Stimulated activated naive B cell treated with anti-CD40 and anti-IgM and Interleukin-4, amounts not matched to agents 10 μg/mL and 1 μg/mL and 100 μg/mL, for 72 hours (primary cell): ENCODE data around the gene CALD1.

Experiments
- ATAC-seq, 2 donors: fragments of 150-1000 bp; cut with Tn5 transposase; replicated peaks; 2 replicates each; pipeline ENCODE4 v1.10.0; 2021; ENCODE audit warnings: moderate library complexity in 1 of 2
- DNase-seq: peaks from one replicate; pipeline ENCODE4 v3.0.0; 2021
- H3K27ac Mint-ChIP-seq: one replicate; pipeline ENCODE4 v1.8.0; 2022; ENCODE audit warnings: mild to moderate bottlenecking, mixed read lengths
- H3K27me3 Mint-ChIP-seq, 2 donors: one replicate each; pipeline ENCODE4 v1.8.0; 2022; ENCODE audit warnings: mixed read lengths in 2 of 2
- H3K36me3 Mint-ChIP-seq, 2 donors: one replicate each; pipeline ENCODE4 v1.8.0; 2022; ENCODE audit warnings: mixed read lengths in 2 of 2, mild to moderate bottlenecking in 1 of 2
- H3K4me1 Mint-ChIP-seq, 2 donors: one replicate each; pipeline ENCODE4 v1.8.0; 2022; ENCODE audit warnings: mixed read lengths in 2 of 2, mild to moderate bottlenecking in 1 of 2
- H3K4me3 Mint-ChIP-seq, 2 donors: one replicate each; pipeline ENCODE4 v1.8.0; 2022; ENCODE audit warnings: mild to moderate bottlenecking in 2 of 2, mixed read lengths in 2 of 2, moderate library complexity in 1 of 2
- H3K9me3 Mint-ChIP-seq, 2 donors: one replicate each; pipeline ENCODE4 v1.8.0; 2022; ENCODE audit warnings: mixed read lengths in 2 of 2, mild to moderate bottlenecking in 1 of 2

CALD1 gene

DNA sequence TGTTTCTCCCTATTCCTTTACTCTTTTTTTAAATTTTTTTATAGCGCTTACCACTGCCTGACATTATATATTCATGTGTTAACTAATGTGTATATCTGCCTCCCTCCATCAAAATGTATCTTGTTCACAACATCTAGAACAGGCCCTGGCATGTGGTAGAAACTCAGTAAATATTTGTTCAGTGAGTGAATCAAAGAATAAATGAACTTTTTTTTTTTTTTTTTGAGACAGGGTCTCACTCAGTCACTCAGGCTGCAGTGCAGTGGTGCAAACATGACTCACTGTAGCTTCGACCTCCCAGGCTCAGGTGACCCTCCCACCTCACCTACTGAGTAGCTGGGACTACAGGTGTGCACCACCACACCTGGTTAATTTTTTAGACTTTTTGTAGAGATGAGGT lies 7.5 kb upstream of the CALD1 start:
- Mint-ChIP-seq H3K4me1 (peaks cover 20 to 34% of the 10 kb centered on the region in 2 donors), H3K27ac (no peak overlapping the region), H3K9me3 (no peaks in the 10 kb centered on the region), H3K4me3 (no peak overlapping the region), H3K36me3 (no peaks in the 10 kb centered on the region), H3K27me3 (no peaks in the 10 kb centered on the region)
- DNase-seq, result no peak
- no peak for ATAC-seq

DNA sequence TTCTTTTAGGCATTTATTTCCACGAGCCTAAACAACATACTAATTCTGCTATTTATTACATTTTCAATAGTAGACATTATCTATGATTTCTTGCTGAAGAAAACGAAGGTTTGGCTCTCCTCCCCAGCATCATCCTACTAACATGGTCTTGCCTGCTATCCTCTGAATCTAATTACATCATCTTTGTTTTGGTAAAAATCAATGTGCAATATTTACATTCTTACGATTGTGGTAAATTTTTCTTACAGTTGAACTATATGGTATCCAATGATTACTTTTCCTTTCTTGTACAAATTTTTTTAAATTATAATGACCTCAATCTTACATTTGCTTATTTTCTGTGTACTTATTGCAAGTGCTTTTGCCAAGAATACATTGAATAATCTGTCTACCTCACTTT lies 7.0 kb upstream of the CALD1 start:
- Mint-ChIP-seq H3K9me3 (no peaks in the 10 kb centered on the region), H3K4me3 (no peak overlapping the region), H3K4me1 (peaks cover 16 to 29% of the 10 kb centered on the region in 2 donors), H3K36me3 (no peaks in the 10 kb centered on the region), H3K27me3 (no peaks in the 10 kb centered on the region), H3K27ac (no peak overlapping the region)
- ATAC-seq, result no peak
- DNase-seq, result no peak

DNA sequence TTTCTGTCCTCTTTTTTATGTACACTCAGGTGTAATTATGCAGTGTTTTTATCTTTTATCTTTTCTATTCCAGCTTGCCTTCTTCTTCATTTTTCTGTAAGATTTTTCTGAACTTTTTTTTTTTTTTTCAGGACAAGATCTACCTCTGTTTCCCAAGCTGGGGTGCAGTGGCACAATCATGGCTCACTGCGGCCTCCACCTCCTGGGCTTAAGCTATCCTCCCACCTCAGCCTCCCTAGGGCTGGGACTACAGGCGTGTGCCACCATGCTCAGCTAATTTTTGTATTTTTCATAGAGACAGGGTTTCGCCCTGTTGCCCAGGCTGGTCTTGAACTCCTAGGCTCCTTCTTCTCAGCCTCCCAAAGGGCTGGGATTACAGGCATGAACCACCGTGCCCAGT lies 6.3 kb upstream of the CALD1 start:
- DNase-seq (no peak), ATAC-seq (no peak)
- H3K4me3 Mint-ChIP-seq, result no peak overlapping the region
- no peak overlapping the region for H3K27ac Mint-ChIP-seq
- H3K36me3 Mint-ChIP-seq, result no peaks in the 10 kb centered on the region
- peaks cover 10 to 22% of the 10 kb centered on the region in 2 donors for H3K4me1 Mint-ChIP-seq
- no peaks in the 10 kb centered on the region for H3K9me3 Mint-ChIP-seq
- H3K27me3 Mint-ChIP-seq, result no peaks in the 10 kb centered on the region

DNA sequence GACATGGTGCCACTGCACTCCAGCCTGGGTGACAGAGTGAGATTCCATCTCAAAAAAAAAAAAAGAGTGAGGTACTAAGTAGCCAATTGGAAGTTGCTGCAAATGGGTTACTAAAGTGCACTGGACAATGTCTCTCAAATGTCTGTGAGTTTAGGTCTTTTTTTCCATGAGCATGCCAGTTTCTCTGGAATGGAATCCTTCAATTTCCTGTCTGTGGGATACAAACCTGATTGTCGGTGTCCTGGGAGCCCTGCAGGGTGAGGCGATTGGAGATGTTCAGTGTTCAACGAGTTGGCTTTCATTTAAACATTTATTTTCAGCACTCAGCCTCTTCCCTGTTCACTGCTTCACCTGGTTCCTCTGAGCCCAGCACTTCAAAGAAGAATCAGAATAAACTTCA lies 5.3 kb upstream of the CALD1 start:
- Mint-ChIP-seq H3K4me3 (no peak overlapping the region), H3K27ac (no peak overlapping the region), H3K27me3 (no peaks in the 10 kb centered on the region), H3K9me3 (no peaks in the 10 kb centered on the region), H3K4me1 (peaks cover 7 to 17% of the 10 kb centered on the region in 2 donors), H3K36me3 (no peaks in the 10 kb centered on the region)
- ATAC-seq, result no peak
- DNase-seq, result no peak

DNA sequence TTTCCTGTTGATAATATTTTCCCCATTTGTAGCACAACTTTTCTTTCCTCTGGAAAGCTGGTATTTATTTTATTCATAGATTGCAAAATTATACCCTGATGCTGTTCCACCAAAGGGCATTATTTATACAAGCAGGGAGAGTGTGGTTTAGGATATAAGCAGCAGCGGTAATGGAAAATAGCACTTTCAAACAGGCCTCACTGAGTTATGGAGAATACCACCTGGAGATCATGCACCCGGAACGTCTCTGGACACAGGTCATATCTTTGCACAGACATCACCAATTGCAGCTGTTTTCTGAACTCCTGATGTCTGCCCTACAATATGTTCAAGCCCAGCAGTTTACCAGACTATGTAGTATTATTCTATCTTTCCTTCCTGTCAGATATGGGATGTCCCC lies 2.0 kb upstream of the CALD1 start:
- ATAC-seq, result no peak
- Mint-ChIP-seq H3K4me3 (no peak overlapping the region), H3K27ac (no peak overlapping the region), H3K27me3 (peaks cover 0 to 5% of the 10 kb centered on the region in 2 donors), H3K36me3 (no peaks in the 10 kb centered on the region), H3K4me1 (peaks cover 0 to 6% of the 10 kb centered on the region in 2 donors), H3K9me3 (no peaks in the 10 kb centered on the region)
- no peak for DNase-seq

DNA sequence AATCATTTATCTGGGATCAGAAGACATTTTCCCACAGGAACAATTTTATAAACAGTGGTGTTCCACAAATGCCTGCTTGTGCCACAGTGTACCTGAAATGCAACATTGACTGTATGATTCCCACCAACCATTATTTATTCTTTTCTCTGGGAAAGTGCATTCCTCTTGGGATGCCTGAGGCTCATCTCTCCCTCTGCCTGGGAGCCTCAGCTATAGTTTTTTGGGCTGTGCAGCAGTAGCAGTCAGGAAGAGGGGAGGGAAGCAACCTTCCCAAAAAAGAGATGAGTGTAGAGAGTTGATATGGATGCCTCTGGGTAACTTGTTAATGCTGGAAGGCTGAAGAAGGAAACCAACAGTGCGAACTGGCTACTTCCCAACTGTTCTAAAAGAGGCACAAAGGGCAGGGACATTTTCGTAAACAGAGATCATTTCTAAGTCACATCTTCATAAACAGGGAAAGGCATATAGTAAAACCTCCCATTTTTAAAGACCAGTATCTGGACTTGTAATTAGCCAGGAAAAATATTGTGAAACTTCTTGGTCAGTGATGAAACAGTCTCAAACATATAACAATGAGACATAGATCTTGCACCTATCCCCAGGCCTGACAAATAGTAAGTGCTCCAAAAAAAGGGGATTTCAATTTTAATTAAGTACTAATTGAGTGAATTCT lies 1.4 kb upstream of the CALD1 start:
- DNase-seq, result no peak
- no peaks in the 10 kb centered on the region for H3K9me3 Mint-ChIP-seq

DNA sequence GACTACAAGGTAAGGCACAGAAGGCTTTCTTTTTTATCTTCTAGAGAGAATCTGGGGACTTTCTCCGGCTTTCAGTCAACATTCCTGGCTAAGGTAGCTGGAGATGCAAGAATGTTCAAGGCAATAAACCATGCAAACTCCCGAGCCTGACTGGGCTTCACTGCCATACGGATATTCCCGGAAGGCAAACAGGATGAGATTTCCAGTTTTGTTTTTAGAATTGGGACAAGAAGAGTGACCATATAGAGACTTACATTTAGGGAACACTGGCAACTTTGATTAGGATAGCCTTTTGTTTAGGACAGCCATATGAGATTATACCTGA lies 269 bp downstream of the CALD1 start:
- no peak overlapping the region for H3K27ac Mint-ChIP-seq
- peaks cover 0 to 9% of the 10 kb centered on the region in 2 donors for H3K4me1 Mint-ChIP-seq
- DNase-seq (no peak), ATAC-seq (no peak)
- H3K36me3 Mint-ChIP-seq, result no peaks in the 10 kb centered on the region
- no peak overlapping the region for H3K4me3 Mint-ChIP-seq
- no peaks in the 10 kb centered on the region for H3K9me3 Mint-ChIP-seq
- H3K27me3 Mint-ChIP-seq, result peaks cover 0 to 5% of the 10 kb centered on the region in 2 donors

More for the DNA sequence above, 1.4 kb upstream of the CALD1 start:
- no peak overlapping the region for H3K4me3 Mint-ChIP-seq
- no peak overlapping the region for H3K27ac Mint-ChIP-seq
- peaks cover 0 to 5% of the 10 kb centered on the region in 2 donors for H3K27me3 Mint-ChIP-seq
- no peak for ATAC-seq
- H3K4me1 Mint-ChIP-seq, result peaks cover 0 to 9% of the 10 kb centered on the region in 2 donors
- H3K36me3 Mint-ChIP-seq, result no peaks in the 10 kb centered on the region

DNA sequence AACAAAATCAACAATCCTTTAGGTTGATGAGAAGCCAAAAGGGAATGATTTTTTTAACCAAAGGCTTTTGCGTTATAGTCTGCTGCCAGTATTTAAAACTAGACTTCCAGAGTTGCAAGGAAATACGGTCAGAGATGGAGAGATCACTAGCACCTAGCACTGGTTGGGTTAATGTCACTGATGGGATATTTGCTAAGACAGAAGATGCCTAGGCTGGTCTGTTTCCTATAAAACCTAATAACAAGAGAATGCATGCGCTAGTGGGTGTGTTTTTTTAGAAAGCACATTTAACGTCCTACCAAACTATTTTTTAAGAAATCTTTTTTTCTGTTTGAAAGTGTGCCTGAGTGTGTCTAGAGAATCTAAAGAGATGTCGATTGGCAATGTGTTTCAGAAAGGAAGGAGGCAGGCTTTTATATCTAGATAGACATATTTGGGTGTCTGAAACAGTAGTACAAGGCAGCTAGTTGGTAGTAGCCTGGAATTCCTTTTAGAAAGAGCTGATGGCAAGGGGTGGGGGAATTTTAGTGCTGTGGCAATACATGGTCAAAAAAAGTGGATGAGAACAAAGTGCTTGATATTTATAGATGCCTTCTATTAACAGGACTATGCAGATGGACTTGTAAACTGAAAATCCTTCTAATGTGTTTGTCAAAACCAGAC lies 863 bp downstream of the CALD1 start:
- peaks cover 0 to 9% of the 10 kb centered on the region in 2 donors for H3K4me1 Mint-ChIP-seq
- H3K9me3 Mint-ChIP-seq, result no peaks in the 10 kb centered on the region
- H3K27me3 Mint-ChIP-seq, result peaks cover 0 to 5% of the 10 kb centered on the region in 2 donors
- DNase-seq, result no peak
- no peak overlapping the region for H3K27ac Mint-ChIP-seq
- no peaks in the 10 kb centered on the region for H3K36me3 Mint-ChIP-seq
- no peak for ATAC-seq
- no peak overlapping the region for H3K4me3 Mint-ChIP-seq

DNA sequence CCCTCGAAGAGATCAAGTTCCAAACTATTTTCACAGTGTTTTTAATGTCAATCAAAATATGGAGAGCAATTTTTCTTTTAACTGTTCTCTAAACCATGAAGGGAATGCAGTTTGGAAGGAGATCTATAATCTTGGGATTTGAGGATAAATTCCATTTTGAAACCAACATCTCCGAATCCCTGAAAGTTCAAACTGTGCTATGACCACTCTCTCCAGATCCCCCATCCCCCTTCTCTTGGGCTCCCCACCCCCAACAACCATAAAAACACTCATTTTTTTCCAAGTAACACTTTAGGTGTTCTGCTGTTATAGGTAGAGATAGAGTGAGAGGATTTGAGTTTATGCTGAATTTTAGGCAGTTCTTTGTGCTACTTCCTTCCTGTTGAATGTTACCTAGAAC lies 1.7 kb downstream of the CALD1 start:
- H3K4me3 Mint-ChIP-seq, result no peak overlapping the region

DNA sequence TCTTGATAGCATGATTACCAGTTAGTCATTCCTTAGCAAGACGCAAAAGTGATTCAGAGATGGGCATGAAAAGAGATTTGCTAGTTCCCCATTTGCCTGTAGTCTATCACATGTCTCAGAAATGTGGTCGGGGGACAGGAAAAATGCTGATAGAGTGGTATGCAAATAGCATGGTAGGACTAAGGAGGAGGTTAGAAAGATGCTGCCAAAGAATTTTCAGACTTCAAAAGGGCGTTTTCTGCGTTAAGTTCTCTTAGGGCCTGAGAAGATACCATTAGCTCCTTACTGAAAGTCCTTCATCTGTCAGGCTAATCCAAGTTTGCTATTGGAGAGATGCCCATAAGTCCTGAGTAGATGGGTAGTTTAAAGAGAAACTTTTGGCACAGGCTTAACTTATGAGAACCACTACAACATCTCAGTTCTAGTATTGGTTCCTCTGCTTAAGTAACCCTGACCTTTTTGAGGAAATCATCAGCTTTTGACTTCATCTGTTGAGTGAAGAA lies 2.7 kb downstream of the CALD1 start:
- Mint-ChIP-seq H3K36me3 (no peaks in the 10 kb centered on the region), H3K4me3 (no peak overlapping the region), H3K27ac (no peak overlapping the region)

More for the DNA sequence above, 1.7 kb downstream of the CALD1 start:
- Mint-ChIP-seq H3K27me3 (peaks cover 0 to 5% of the 10 kb centered on the region in 2 donors), H3K36me3 (no peaks in the 10 kb centered on the region), H3K4me1 (peaks cover 0 to 9% of the 10 kb centered on the region in 2 donors), H3K9me3 (no peaks in the 10 kb centered on the region), H3K27ac (no peak overlapping the region)
- DNase-seq, result no peak
- no peak for ATAC-seq

DNA sequence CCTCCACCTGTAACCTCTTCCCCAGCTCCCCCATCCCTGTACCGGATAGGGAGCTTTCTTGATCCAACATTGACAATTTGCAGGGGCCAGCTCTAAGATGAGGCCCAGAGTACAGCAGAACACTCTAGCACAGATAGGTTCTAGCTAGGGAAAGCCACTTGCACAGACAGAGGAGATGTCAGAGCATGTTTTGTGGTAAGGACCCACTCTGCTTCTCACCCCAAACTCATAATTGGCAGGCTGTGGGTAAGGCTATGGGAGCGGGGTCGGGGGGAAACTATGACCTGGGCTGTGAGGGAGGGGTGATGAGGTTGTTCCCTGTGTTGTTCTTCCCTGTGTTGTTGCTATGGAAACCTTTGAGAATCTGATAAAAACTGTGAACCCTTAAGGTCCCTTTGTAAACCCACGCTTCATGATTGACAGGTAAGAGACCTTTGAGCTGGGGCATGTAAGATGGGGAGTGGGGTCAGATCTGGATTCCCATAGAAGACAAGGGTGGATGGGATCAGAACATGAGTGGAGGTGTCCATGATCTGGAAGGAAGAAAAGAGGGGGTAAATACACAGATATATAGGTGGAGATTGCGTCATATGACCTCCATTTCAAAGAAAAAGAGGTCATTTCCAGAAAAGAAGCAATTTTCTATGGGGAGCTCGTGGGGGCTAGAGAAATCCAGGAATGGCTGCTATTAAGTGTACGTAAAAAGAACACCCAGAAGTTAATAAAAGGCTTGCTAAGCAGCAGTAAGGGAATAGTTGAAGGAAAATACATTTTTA lies 4.0 kb downstream of the CALD1 start:
- H3K36me3 Mint-ChIP-seq, result no peaks in the 10 kb centered on the region
- no peak overlapping the region for H3K27ac Mint-ChIP-seq

More for the DNA sequence above, 2.7 kb downstream of the CALD1 start:
- ATAC-seq (peak; percentile 90 to 94), DNase-seq (no peak)
- peaks cover 0 to 5% of the 10 kb centered on the region in 2 donors for H3K27me3 Mint-ChIP-seq
- H3K9me3 Mint-ChIP-seq, result no peaks in the 10 kb centered on the region
- peaks cover 0 to 9% of the 10 kb centered on the region in 2 donors for H3K4me1 Mint-ChIP-seq

DNA sequence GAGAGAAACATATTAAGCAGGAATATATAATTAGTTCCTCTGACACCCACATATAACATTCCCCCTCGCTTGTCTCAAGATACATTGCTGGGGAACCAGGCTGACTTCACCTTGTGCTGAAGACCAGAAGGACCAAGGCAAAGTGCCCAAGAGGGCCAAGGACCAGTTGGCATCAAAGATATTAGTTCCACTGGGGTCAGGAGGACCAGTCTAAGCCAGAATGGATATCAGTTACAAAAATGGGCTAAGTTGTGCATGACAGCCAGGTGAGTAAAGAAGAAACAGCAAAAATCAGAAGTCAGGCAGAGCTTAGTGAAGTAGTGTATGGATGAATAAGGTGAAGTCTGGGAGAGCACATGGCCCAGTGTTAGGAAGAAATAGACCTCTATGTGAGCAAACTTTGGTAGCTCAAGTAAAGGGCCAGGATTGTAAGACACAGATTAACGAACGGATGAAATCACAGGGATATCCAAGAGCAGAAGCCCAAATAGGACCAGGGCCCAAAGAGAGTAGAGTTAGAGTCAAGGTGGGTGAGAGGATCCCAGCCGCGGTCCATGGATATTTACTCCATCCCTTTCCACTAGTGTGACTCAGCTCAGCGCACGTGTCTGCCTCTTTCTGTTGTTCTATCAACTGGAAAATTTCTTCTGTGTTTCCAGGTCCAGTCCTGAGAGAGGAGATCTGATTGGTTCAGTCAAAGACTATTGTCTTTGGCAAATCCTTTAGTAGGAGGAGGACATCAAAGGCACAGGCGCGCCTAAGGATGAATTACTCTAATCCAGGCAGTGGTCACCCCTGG lies 5.0 kb downstream of the CALD1 start:
- peaks cover 0 to 5% of the 10 kb centered on the region in 2 donors for H3K27me3 Mint-ChIP-seq
- H3K36me3 Mint-ChIP-seq, result no peaks in the 10 kb centered on the region
- no peak overlapping the region for H3K27ac Mint-ChIP-seq
- no peak for DNase-seq
- no peaks in the 10 kb centered on the region for H3K9me3 Mint-ChIP-seq
- H3K4me3 Mint-ChIP-seq, result no peak overlapping the region
- peaks cover 0 to 9% of the 10 kb centered on the region in 2 donors for H3K4me1 Mint-ChIP-seq
- no peak for ATAC-seq

More for the DNA sequence above, 4.0 kb downstream of the CALD1 start:
- Mint-ChIP-seq H3K4me1 (peaks cover 0 to 9% of the 10 kb centered on the region in 2 donors), H3K4me3 (no peak overlapping the region), H3K27me3 (peaks cover 0 to 5% of the 10 kb centered on the region in 2 donors), H3K9me3 (no peaks in the 10 kb centered on the region)
- ATAC-seq, result no peak
- DNase-seq, result no peak

DNA sequence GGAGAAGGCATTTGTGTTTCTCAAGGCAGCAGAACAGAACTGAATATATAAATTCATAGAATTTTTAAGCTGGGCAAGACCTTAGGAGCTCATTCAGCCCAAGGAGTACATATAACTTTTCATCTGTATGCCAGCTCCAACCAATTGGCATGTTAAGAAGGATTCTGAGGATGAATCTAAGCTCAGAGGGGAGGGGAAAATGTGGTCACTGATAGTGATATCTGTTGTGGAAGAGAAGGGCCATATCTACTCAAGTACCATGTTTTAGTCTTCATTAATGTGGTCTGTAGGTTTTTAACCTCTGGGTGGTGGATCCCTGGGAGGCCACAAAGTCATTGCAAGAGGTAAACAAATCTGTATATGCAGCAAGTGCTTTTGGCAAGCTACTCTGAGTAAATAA lies 6.4 kb downstream of the CALD1 start:
- no peak overlapping the region for H3K4me3 Mint-ChIP-seq
- H3K9me3 Mint-ChIP-seq, result no peaks in the 10 kb centered on the region
- no peak overlapping the region for H3K27ac Mint-ChIP-seq
- H3K27me3 Mint-ChIP-seq, result peaks cover 0 to 4% of the 10 kb centered on the region in 2 donors
- no peak for DNase-seq
- peaks cover 0 to 9% of the 10 kb centered on the region in 2 donors for H3K4me1 Mint-ChIP-seq
- no peak for ATAC-seq
- H3K36me3 Mint-ChIP-seq, result no peaks in the 10 kb centered on the region

DNA sequence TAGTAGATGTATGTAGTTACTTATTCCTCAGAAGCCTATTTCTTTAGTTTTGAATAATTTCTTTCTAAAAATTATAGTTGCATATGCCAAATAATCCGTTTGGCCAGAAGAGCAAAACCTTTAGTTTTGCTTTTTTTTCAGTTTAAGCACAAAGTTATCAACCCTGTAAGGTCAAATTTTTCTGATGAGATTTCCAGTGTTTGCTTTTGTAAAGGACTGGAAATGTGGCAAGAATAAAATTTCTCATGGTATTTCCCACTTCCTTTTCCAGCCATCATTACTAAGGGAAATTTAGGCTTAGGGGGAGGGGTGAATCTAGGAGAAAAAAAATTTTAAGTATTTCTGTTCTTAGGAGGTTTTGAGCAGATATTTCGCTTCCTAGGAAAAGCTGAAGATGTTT lies 7.6 kb downstream of the CALD1 start:
- Mint-ChIP-seq H3K27me3 (peaks cover 0 to 4% of the 10 kb centered on the region in 2 donors), H3K27ac (no peak overlapping the region), H3K9me3 (peaks cover 0 to 2% of the 10 kb centered on the region in 2 donors), H3K4me1 (peaks cover 0 to 7% of the 10 kb centered on the region in 2 donors), H3K36me3 (no peaks in the 10 kb centered on the region), H3K4me3 (no peak overlapping the region)
- DNase-seq (no peak), ATAC-seq (no peak)
